Gastroesophageal sphincter (tissue), 4 donors: ENCODE measurements around the gene ZC2HC1B. TPM values are rescaled to one million over a fixed set of nuclear protein-coding genes. Genes with fewer than 3 reads are reported as not detected.
"Not testable (repeated sequence)": the region's sequence is repeated elsewhere in the genome, so short reads cannot be mapped to it uniquely, and the experiment has no call there.

ENCODE experiments used
- ATAC-seq: fragments of 150-250 bp; one replicate; pipeline ENCODE4 v1.9.1; 2016; ENCODE audit warnings: mild to moderate bottlenecking, moderate library complexity
- H3K27ac ChIP-seq, 4 donors: fragments of 200-600 bp; sonication (generic) in 3 of 4; 1 replicate in 3 of 4; 2 replicates in 1 of 4; pipeline ENCODE4 v1.5.1; 2016 to 2019
- H3K27me3 ChIP-seq: fragments of 200-600 bp; sonication (generic); one replicate; pipeline ENCODE4 v1.5.1; 2019
- H3K36me3 ChIP-seq, 2 donors: fragments of 200-600 bp; sonication (generic); one replicate each; pipeline ENCODE4 v1.5.1; 2019; ENCODE audit warnings: control low read depth in 1 of 2
- H3K4me1 ChIP-seq, 3 donors: fragments of 200-600 bp; sonication (generic); 1 replicate in 2 of 3; 2 replicates in 1 of 3; pipeline ENCODE4 v1.5.1; 2016 to 2019; ENCODE audit warnings: control low read depth in 2 of 3
- H3K4me3 ChIP-seq, 2 donors: fragments of 200-600 bp; sonication (generic); one replicate each; pipeline ENCODE4 v1.5.1; 2019; ENCODE audit warnings: mild to moderate bottlenecking in 1 of 2, moderate library complexity in 1 of 2
- H3K9me3 ChIP-seq, 3 donors: fragments of 200-600 bp; sonication (generic); one replicate each; pipeline ENCODE4 v1.5.1; 2017 to 2019; ENCODE audit warnings: control low read depth in 2 of 3
- CTCF ChIP-seq, 4 experiments: fragments of 200-600 bp in 2 of 4; fragments of 450-650 bp in 2 of 4; sonication (generic) in 1 of 4; IDR thresholded peaks; one replicate each; pipeline ENCODE4 v1.5.1; 2017 to 2019; ENCODE audit warnings: antibody characterized with exemption in 4 of 4, mild to moderate bottlenecking in 2 of 4, moderate library complexity in 2 of 4
- EP300 ChIP-seq: sonication (generic); formaldehyde crosslinking; IDR thresholded peaks from one replicate; pipeline ENCODE4 v1.6.1; 2017; ENCODE audit warnings: antibody characterized with exemption, mild to moderate bottlenecking
- POLR2A ChIP-seq, 2 donors: fragments of 450-650 bp; IDR thresholded peaks; one replicate each; pipeline ENCODE4 v1.6.1; 2017; ENCODE audit warnings: antibody characterized with exemption in 2 of 2, mild to moderate bottlenecking in 2 of 2, moderate library complexity in 1 of 2
- POLR2AphosphoS5 ChIP-seq: sonication (generic); formaldehyde crosslinking; IDR thresholded peaks from one replicate; pipeline ENCODE4 v1.6.1; 2017; ENCODE audit warnings: antibody characterized with exemption
- WGBS, 2 donors: methylation state at CpG; one replicate each; pipeline ENCODE4 v1.1.5; 2018; ENCODE audit warnings: low coverage in 1 of 2; 5-methylcytosine and 5-hydroxymethylcytosine counted together
- total RNA-seq, 4 donors: library from RNA; depleted of rRNA; stranded (reverse); fragments of >200 nt; gene quantifications; one replicate each; pipeline ENCODE4 v1.1.0, GENCODE V29; 2016

Gene ZC2HC1B
- total RNA-seq, 4 donors from 2014 or later: not detected

GRCh38 chr6:143900358-143900757, 36.1 kb downstream of the ZC2HC1B start:
- Histone ChIP-seq H3K4me1 (peaks cover 5 to 19% (median 9%) of the 10 kb centered on the region in 3 donors), H3K9me3 (no peaks in the 10 kb centered on the region), H3K27ac (no peak overlapping the region), H3K36me3 (no peaks in the 10 kb centered on the region), H3K4me3 (no peak overlapping the region), H3K27me3 (no peaks in the 10 kb centered on the region)
- 79 to 100% methylated on average over 1 to 2 of the region's 2 CpGs for WGBS, 2 donors
- TF ChIP-seq POLR2AphosphoS5 (no peak), POLR2A (IDR thresholded peaks at IDR 0.05) (no peak), EP300 (no peak), CTCF (IDR thresholded peaks at IDR 0.05) (no peak)
- no peak for ATAC-seq

GRCh38 chr6:143901885-143902750, 37.8 kb downstream of the ZC2HC1B start:
- peak overlapping the region; percentile 52 to 73 (median 62) for H3K27ac ChIP-seq
- H3K36me3 ChIP-seq: no peaks in the 10 kb centered on the region
- TF ChIP-seq POLR2AphosphoS5 (peak; percentile 18), CTCF (IDR thresholded peaks at IDR 0.05) (no peak)
- no peaks in the 10 kb centered on the region for H3K27me3 ChIP-seq
- ATAC-seq: peak; percentile 74
- H3K4me1 ChIP-seq: peaks cover 5 to 19% (median 9%) of the 10 kb centered on the region in 3 donors
- WGBS, 2 donors: 0 to 9% methylated on average over 5 to 6 of the region's 6 CpGs
- no peaks in the 10 kb centered on the region for H3K9me3 ChIP-seq
- H3K4me3 ChIP-seq: no peak overlapping the region

GRCh38 chr6:143902827-143903226, 38.6 kb downstream of the ZC2HC1B start:
- H3K27me3 ChIP-seq: no peaks in the 10 kb centered on the region
- H3K4me3 ChIP-seq: no peak overlapping the region
- peak overlapping the region in 3 of 4 donors; percentile 61 to 73 (median 63) for H3K27ac ChIP-seq
- 80 to 100% methylated on average over 1 to 2 of the region's 2 CpGs for WGBS, 2 donors
- H3K36me3 ChIP-seq: no peaks in the 10 kb centered on the region
- H3K9me3 ChIP-seq: no peaks in the 10 kb centered on the region
- peaks cover 5 to 19% (median 9%) of the 10 kb centered on the region in 3 donors for H3K4me1 ChIP-seq
- no peak for TF ChIP-seq POLR2A (IDR thresholded peaks at IDR 0.05)
- TF ChIP-seq EP300: no peak
- TF ChIP-seq POLR2AphosphoS5: no peak
- TF ChIP-seq CTCF (IDR thresholded peaks at IDR 0.05): no peak
- ATAC-seq: no peak

GRCh38 chr6:143911028-143911427, 46.8 kb downstream of the ZC2HC1B start:
- WGBS, 2 donors: 100% methylated on average over 1 of the region's 1 CpG
- no peak for ATAC-seq
- Histone ChIP-seq H3K9me3 (peaks cover 0 to 27% (median 0%) of the 10 kb centered on the region in 3 donors), H3K36me3 (no peaks in the 10 kb centered on the region), H3K27ac (no peak overlapping the region), H3K4me3 (no peak overlapping the region), H3K4me1 (no peaks in the 10 kb centered on the region), H3K27me3 (no peaks in the 10 kb centered on the region)
- TF ChIP-seq POLR2AphosphoS5 (no peak), CTCF (IDR thresholded peaks at IDR 0.05) (no peak), EP300 (no peak), POLR2A (IDR thresholded peaks at IDR 0.05) (no peak)

- no CpG with 5 or more reads among the region's 1 CpG for WGBS, 2 donors
- peaks cover 0 to 28% (median 0%) of the 10 kb centered on the region in 3 donors for H3K9me3 ChIP-seq
- H3K27ac ChIP-seq: no peak overlapping the region
- no peak for ATAC-seq
- H3K4me1 ChIP-seq: no peaks in the 10 kb centered on the region
- no peaks in the 10 kb centered on the region for H3K36me3 ChIP-seq
- no peak overlapping the region for H3K4me3 ChIP-seq
- TF ChIP-seq POLR2AphosphoS5 (no peak), CTCF (IDR thresholded peaks at IDR 0.05) (no peak), EP300 (no peak), POLR2A (IDR thresholded peaks at IDR 0.05) (no peak)
- no peaks in the 10 kb centered on the region for H3K27me3 ChIP-seq
Observed at GRCh38 chr6:143912671-143913070, 48.4 kb downstream of the ZC2HC1B start.

GRCh38 chr6:143917026-143917425, 52.8 kb downstream of the ZC2HC1B start:
- H3K4me1 ChIP-seq, H3K27me3 ChIP-seq, H3K4me3 ChIP-seq, ATAC-seq, H3K36me3 ChIP-seq, H3K27ac ChIP-seq: not testable (repeated sequence)
- peaks cover 0 to 17% (median 0%) of the 10 kb centered on the region in 3 donors for H3K9me3 ChIP-seq
- 65 to 89% methylated on average over 4 of the region's 4 CpGs for WGBS, 2 donors
